ENCODE data around the gene OR10Z1. TPM values are rescaled to one million over a fixed set of nuclear protein-coding genes. Genes with fewer than 3 reads are reported as not detected.

The OR10Z1 gene
- total and polyA plus RNA-seq, 2 of the 8 experiments (the other 6 are each of a cell fraction or from before 2014, with no cell fraction given) = not detected

DNA sequence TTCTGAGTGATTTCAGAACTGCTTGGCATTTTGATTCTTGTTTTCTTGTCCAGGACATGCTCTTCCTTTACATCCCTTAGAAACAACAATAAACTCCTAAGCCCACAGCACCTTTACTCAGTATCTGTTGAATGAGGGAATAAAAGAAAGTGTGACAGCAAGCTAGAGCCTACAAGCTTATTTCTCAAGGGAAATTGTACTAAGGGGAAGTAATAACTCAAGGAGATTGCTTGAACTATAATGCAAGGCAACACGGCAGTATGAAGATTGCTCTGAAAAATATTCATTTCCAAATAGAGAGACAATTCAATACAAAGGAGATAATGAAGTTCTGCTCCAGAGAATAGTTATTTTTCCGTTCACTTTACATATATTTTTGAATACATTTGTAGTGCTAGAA, 41.2 kb upstream of the OR10Z1 start:
- Histone ChIP-seq H3K9ac (replicated peaks in 1 of 4; ENCODE audit: extremely low read depth in 1 of 4, low read depth in 3 of 4, low read length in 3 of 4) (peak overlapping the region in 1 of 4 experiments; percentile 34; a peak in 1 of 7 replicates), H3K23ac (ENCODE audit: insufficient read length) (no peak overlapping the region), H3K4me2 (ENCODE audit: insufficient read depth in 1 of 2, low read depth in 2 of 2, low read length in 2 of 2) (no peak overlapping the region), H4K20me1 (replicated peaks in 1 of 2; ENCODE audit: control insufficient read depth in 1 of 2, insufficient read depth in 2 of 2, low read length in 2 of 2) (no peaks in the 10 kb centered on the region), H3K4me3 (ENCODE audit: extremely low read depth in 1 of 4, insufficient read depth in 2 of 4, low read depth in 3 of 4, low read length in 4 of 4) (no peak overlapping the region), H3K56ac (replicated peaks; ENCODE audit: insufficient read length, low read depth, low read length) (no peak overlapping the region), H2AFZ (ENCODE audit: low read length) (no peak overlapping the region), H4K91ac (replicated peaks; ENCODE audit: insufficient read length, low read length) (no peak overlapping the region), H3K79me1 (ENCODE audit: low read depth, low read length) (no peaks in the 10 kb centered on the region), H4K8ac (ENCODE audit: extremely low read depth, insufficient read depth, low read length) (no peak overlapping the region), H3K4me1 (replicated peaks in 1 of 4; ENCODE audit: control insufficient read depth in 3 of 4, insufficient read depth in 4 of 4, low read length in 3 of 4) (no peaks in the 10 kb centered on the region), H3K27me3 (replicated peaks in 1 of 4; ENCODE audit: control insufficient read depth in 3 of 4, extremely low read depth in 1 of 4, insufficient read depth in 3 of 4, low read length in 3 of 4) (no peaks in the 10 kb centered on the region), H2BK20ac (ENCODE audit: low read length) (no peak overlapping the region), H2BK5ac (ENCODE audit: low read depth, low read length) (no peak overlapping the region), H3K36me3 (ENCODE audit: control insufficient read depth in 2 of 4, insufficient read depth in 4 of 4, low read length in 3 of 4) (no peaks in the 10 kb centered on the region), H2BK120ac (replicated peaks; ENCODE audit: low read depth, low read length) (no peak overlapping the region), H3K27ac (ENCODE audit: low read depth, low read length) (no peak overlapping the region), H3K79me2 (ENCODE audit: control insufficient read depth in 1 of 2, insufficient read depth in 2 of 2, low read length in 2 of 2) (no peaks in the 10 kb centered on the region), H2BK12ac (ENCODE audit: low read depth, low read length) (no peak overlapping the region), H2BK15ac (ENCODE audit: low read length) (no peak overlapping the region), H4K5ac (ENCODE audit: insufficient read length, low read depth, low read length) (no peak overlapping the region), H3K14ac (ENCODE audit: insufficient read length) (no peak overlapping the region), H3K4ac (replicated peaks; ENCODE audit: insufficient read length, low read depth, low read length) (no peak overlapping the region), H3K9me3 (ENCODE audit: insufficient read depth in 2 of 2, low read depth in 1 of 2, low read length in 1 of 2) (peaks cover 0 to 2% of the 10 kb centered on the region in 2 experiments; a peak in 1 of 4 replicates), H3K23me2 (ENCODE audit: low read depth, low read length) (no peaks in the 10 kb centered on the region), H3K18ac (ENCODE audit: extremely low read depth, low read length) (no peak overlapping the region), H2AK5ac (ENCODE audit: low read depth, low read length) (no peak overlapping the region)
- CTCF ChIA-PET (ENCODE audit: partially characterized antibody) = no interaction called here
- 93% methylated on average over 2 of the region's 2 CpGs; no CpG with 5 or more reads in 1 of the 2 experiments for WGBS, 2 experiments (ENCODE audit: extremely low coverage in 1 of 2, insufficient coverage in 1 of 2, insufficient read length in 1 of 2, insufficient replicate concordance in 2 of 2, low coverage in 1 of 2, low lambda C conversion rate in 2 of 2, missing lambda C conversion rate in 1 of 2)
- POLR2A ChIA-PET (ENCODE audit: partially characterized antibody) = no interaction called here
- TF ChIP-seq TAF7 (optimal IDR thresholded peaks at IDR 0.05; ENCODE audit: borderline replicate concordance, low read depth, low read length) = no peak
- DNase-seq (ENCODE audit: low read depth in 1 of 2, low spot score in 2 of 2) (no peak), FAIRE-seq (no peak)
